Activated CD4-positive, alpha-beta memory T cell treated with anti-CD3 and anti-CD28 coated beads, Interleukin-2, amount 10 ng/mL, durations not matched to agents 7 days and 5 days (primary cell): ENCODE measurements around the gene OR5C1. TPM values are rescaled to one million over a fixed set of nuclear protein-coding genes. Genes with fewer than 3 reads are reported as not detected.
"Not testable (repeated sequence)": the region's sequence is repeated elsewhere in the genome, so short reads cannot be mapped to it uniquely, and the experiment has no call there.

Source experiments
- CTCF ChIA-PET: fragments of 350-600 bp; sonication (Branson Sonifier 250); formaldehyde crosslinking; loops from one replicate; lab custom pipeline; 2021; ENCODE audit warnings: antibody characterized with exemption, inconsistent platforms; lab: Charles Lee
- POLR2A ChIA-PET: fragments of 350-600 bp; sonication (Branson Sonifier 250); formaldehyde crosslinking; loops from one replicate; lab custom pipeline; 2021; ENCODE audit warnings: antibody characterized with exemption; lab: Charles Lee
- DNase-seq: peaks from one replicate; pipeline ENCODE4 v3.0.0-alpha.2; 2020
- H3K27ac Mint-ChIP-seq: one replicate; pipeline ENCODE4 v1.8.0; 2021; ENCODE audit warnings: mild to moderate bottlenecking, mixed read lengths
- H3K27me3 Mint-ChIP-seq: one replicate; pipeline ENCODE4 v1.8.0; 2021; ENCODE audit warnings: mixed read lengths
- H3K36me3 Mint-ChIP-seq: one replicate; pipeline ENCODE4 v1.8.0; 2021; ENCODE audit warnings: low read depth, mixed read lengths
- H3K4me1 Mint-ChIP-seq: one replicate; pipeline ENCODE4 v1.8.0; 2021; ENCODE audit warnings: mixed read lengths
- H3K4me3 Mint-ChIP-seq: one replicate; pipeline ENCODE4 v1.8.0; 2021; ENCODE audit warnings: mild to moderate bottlenecking, mixed read lengths
- H3K9me3 Mint-ChIP-seq: one replicate; pipeline ENCODE4 v1.8.0; 2021; ENCODE audit warnings: mixed read lengths
- total RNA-seq, 2 experiments: library from RNA; stranded (reverse); gene quantifications; one replicate each; pipeline ENCODE4 v1.2.3, GENCODE V29; 2021

Gene OR5C1
- total RNA-seq, 2 experiments from 2014 or later: not detected

- H3K4me1 Mint-ChIP-seq: no peaks in the 10 kb centered on the region
- H3K27ac Mint-ChIP-seq: no peak overlapping the region
- no peak for DNase-seq
- no peak overlapping the region for H3K4me3 Mint-ChIP-seq
- ChIA-PET CTCF (no interaction called here), POLR2A (no interaction called here)
- peaks cover 2% of the 10 kb centered on the region for H3K9me3 Mint-ChIP-seq
- H3K27me3 Mint-ChIP-seq: no peaks in the 10 kb centered on the region
- H3K36me3 Mint-ChIP-seq: no peaks in the 10 kb centered on the region
Observed at GRCh38 chr9:122797316-122798063, 8.8 kb downstream of the OR5C1 start.

DNA sequence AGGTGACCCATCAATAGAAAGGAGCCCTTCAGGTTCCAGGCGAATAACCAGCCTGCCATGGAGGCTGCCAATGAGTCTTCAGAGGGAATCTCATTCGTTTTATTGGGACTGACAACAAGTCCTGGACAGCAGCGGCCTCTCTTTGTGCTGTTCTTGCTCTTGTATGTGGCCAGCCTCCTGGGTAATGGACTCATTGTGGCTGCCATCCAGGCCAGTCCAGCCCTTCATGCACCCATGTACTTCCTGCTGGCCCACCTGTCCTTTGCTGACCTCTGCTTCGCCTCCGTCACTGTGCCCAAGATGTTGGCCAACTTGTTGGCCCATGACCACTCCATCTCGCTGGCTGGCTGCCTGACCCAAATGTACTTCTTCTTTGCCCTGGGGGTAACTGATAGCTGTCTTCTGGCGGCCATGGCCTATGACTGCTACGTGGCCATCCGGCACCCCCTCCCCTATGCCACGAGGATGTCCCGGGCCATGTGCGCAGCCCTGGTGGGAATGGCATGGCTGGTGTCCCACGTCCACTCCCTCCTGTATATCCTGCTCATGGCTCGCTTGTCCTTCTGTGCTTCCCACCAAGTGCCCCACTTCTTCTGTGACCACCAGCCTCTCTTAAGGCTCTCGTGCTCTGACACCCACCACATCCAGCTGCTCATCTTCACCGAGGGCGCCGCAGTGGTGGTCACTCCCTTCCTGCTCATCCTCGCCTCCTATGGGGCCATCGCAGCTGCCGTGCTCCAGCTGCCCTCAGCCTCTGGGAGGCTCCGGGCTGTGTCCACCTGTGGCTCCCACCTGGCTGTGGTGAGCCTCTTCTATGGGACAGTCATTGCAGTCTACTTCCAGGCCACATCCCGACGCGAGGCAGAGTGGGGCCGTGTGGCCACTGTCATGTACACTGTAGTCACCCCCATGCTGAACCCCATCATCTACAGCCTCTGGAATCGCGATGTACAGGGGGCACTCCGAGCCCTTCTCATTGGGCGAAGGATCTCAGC lies 11.6 kb downstream of the OR5C1 start, which contains the start of gene OR1K1:
Gene OR1K1, plus strand, starts transcription at position 58 of the 995 bp plus-strand sequence. Its CDS starts 0 bp downstream, at position 58.
- DNase-seq: no peak
- POLR2A ChIA-PET: no interaction called here
- no peaks in the 10 kb centered on the region for H3K27me3 Mint-ChIP-seq

DNA sequence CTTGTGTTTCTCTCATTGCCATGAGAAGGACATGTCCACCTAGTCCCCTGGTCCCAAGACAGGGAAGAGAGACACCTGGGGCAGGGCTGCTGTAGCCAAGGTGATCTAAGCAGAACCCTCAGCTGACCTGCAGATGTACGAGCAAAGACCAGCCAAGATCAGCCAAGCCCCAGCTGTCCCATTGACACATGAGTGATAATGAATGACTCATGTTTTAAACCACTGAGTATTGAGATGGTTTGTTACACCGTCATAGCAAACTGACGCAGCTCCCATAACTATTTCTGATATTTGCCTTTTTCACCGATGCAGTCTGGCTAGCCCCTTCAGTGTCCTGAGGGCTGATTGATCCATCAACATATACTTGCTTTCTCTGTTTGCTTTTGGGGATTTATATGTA lies 17.9 kb downstream of the OR5C1 start:
- Mint-ChIP-seq H3K4me3 (no peak overlapping the region), H3K27ac (no peak overlapping the region), H3K36me3 (peaks cover 5% of the 10 kb centered on the region), H3K27me3 (no peaks in the 10 kb centered on the region), H3K4me1 (peaks cover 25% of the 10 kb centered on the region), H3K9me3 (peaks cover 6% of the 10 kb centered on the region)
- no peak for DNase-seq
- CTCF ChIA-PET: interaction anchor here (0.7 to 2.7 kb wide), 5 partner anchors 9 to 342 kb away, joined by 3 to 13 read pairs (median 3); partner anchors contain the start of gene PDCL
- POLR2A ChIA-PET: interaction anchor here (1.4 to 1.9 kb wide), 3 partner anchors 10 to 342 kb away, joined by 3 to 5 read pairs (median 4); no protein-coding TSS in a partner anchor

More for the DNA sequence above, 11.6 kb downstream of the OR5C1 start, which contains the start of gene OR1K1:
- H3K36me3 Mint-ChIP-seq: no peaks in the 10 kb centered on the region
- no peak within 1 kb of the TSS for H3K27ac Mint-ChIP-seq
- no peaks in the 10 kb centered on the region for H3K4me1 Mint-ChIP-seq
- CTCF ChIA-PET: no interaction called here
- H3K9me3 Mint-ChIP-seq: no peaks in the 10 kb centered on the region
- H3K4me3 Mint-ChIP-seq: no peak within 1 kb of the TSS

- CTCF ChIA-PET: interaction anchor here (0.7 to 2.7 kb wide), 5 partner anchors 8 to 708 kb away, joined by 3 to 13 read pairs (median 4); partner anchors contain the start of gene PDCL
- peak; percentile 41 for DNase-seq
- Mint-ChIP-seq H3K27me3 (no peaks in the 10 kb centered on the region), H3K4me3 (no peak overlapping the region), H3K36me3 (peaks cover 5% of the 10 kb centered on the region), H3K9me3 (peaks cover 6% of the 10 kb centered on the region), H3K27ac (no peak overlapping the region), H3K4me1 (peaks cover 25% of the 10 kb centered on the region)
- POLR2A ChIA-PET: interaction anchor here (1.4 to 1.9 kb wide), 3 partner anchors 9 to 343 kb away, joined by 3 to 5 read pairs (median 4); no protein-coding TSS in a partner anchor
Observed at GRCh38 chr9:122807271-122807900, 18.7 kb downstream of the OR5C1 start.

DNA sequence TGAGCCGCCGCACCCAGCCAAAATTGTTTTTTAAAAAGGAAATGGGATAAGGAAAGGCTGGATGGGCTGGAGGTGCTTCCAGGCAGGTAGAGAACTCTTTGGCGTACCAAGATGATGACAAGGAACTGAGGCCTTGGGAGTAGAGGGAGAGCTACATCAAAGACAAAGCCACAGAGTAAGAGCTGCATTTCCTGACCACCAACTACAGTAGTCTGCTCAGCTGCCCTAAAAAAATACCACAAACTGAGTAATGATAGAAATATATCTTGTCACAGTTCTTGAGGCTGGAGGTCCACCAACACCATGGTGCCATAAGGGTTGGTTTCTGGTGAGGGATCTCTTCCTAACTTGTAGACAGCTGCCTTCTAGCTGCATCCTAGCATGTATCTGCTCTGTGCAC lies 19.4 kb downstream of the OR5C1 start:
- POLR2A ChIA-PET: interaction anchor here (1.5 to 1.9 kb wide), 2 partner anchors 8 to 344 kb away, joined by 4 to 5 read pairs; no protein-coding TSS in a partner anchor
- no peak for DNase-seq
- Mint-ChIP-seq H3K9me3 (peaks cover 6% of the 10 kb centered on the region), H3K36me3 (peaks cover 5% of the 10 kb centered on the region), H3K27ac (no peak overlapping the region), H3K27me3 (no peaks in the 10 kb centered on the region), H3K4me1 (peaks cover 25% of the 10 kb centered on the region), H3K4me3 (no peak overlapping the region)
- CTCF ChIA-PET: interaction anchor here (0.9 to 3.4 kb wide), 6 partner anchors 20 to 709 kb away, joined by 3 to 32 read pairs (median 6); partner anchors contain the start of gene PDCL

DNA sequence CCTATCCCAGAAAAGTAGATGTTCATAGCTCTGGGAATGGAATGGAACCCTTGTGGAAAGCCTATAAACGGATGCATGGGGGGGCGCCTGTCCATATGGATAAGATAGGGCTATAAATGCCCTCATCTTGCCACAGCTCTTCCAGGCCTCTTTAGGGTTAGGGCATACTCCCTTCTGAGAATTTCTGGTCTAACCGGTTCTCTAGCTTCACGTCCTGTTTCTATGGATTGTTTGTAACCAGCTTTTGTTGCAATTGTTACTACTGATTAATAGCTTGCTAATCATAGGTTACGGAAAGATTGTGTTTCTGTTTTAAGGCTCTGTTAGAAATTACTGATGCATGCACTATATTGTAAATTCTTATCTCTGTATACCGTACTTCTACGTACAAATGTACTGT lies 20.5 kb downstream of the OR5C1 start:
- H3K4me3 Mint-ChIP-seq, DNase-seq, POLR2A ChIA-PET, H3K27me3 Mint-ChIP-seq, H3K9me3 Mint-ChIP-seq, H3K27ac Mint-ChIP-seq, H3K36me3 Mint-ChIP-seq: not testable (repeated sequence)
- peaks cover 25% of the 10 kb centered on the region for H3K4me1 Mint-ChIP-seq
- CTCF ChIA-PET: interaction anchor here (0.9 to 3.4 kb wide), 5 partner anchors 311 to 710 kb away, joined by 3 to 32 read pairs (median 7); no protein-coding TSS in a partner anchor

DNA sequence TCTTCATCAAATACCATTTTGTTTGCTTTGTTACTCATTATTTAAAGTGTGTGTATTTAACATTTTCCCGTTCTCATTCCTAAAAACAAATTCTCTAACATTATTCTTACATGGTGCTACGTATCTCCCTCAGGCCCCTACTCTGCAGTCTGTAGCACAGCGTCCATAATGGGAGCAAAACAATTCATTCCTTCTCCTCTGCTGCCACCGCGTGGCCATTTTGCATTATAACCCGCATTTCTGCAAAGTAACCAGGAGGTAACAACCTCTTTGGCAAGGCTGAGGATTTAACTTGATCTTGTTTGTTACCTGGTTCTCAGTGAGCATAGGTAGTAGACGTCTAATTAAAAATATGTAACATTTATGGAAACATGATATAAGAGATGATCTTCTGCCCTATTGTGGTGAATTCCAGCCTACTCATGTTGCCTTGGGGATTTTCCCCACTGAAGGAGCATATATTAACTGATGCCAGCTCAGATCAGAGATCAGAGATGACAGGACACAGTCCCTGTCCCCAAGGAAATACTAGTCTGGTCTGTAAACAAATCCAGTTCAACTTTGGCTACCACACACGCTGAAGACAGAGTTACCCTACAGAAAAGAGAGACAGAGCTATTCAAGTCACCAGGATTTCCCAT lies 21.7 kb downstream of the OR5C1 start:
- DNase-seq: peak; percentile 79
- ChIA-PET POLR2A (no interaction called here), CTCF (interaction anchor here (1.7 to 3.4 kb wide), 3 partner anchors 16 to 346 kb away, joined by 4 to 32 read pairs (median 6); no protein-coding TSS in a partner anchor)
- Mint-ChIP-seq H3K27ac (no peak overlapping the region), H3K36me3 (peaks cover 9% of the 10 kb centered on the region), H3K4me3 (no peak overlapping the region), H3K9me3 (peaks cover 6% of the 10 kb centered on the region), H3K4me1 (peaks cover 28% of the 10 kb centered on the region), H3K27me3 (no peaks in the 10 kb centered on the region)

GRCh38 chr9:122812736-122813135 lies 24.0 kb downstream of the OR5C1 start:
- Mint-ChIP-seq H3K27ac (no peak overlapping the region), H3K4me3 (no peak overlapping the region), H3K9me3 (no peaks in the 10 kb centered on the region), H3K36me3 (peaks cover 10% of the 10 kb centered on the region), H3K4me1 (peaks cover 32% of the 10 kb centered on the region), H3K27me3 (no peaks in the 10 kb centered on the region)
- ChIA-PET POLR2A (no interaction called here), CTCF (interaction anchor here (0.7 to 1.4 kb wide), 3 partner anchors 314 to 713 kb away, joined by 3 to 4 read pairs (median 4); no protein-coding TSS in a partner anchor)
- DNase-seq: no peak

GRCh38 chr9:122814545-122814944 lies 25.8 kb downstream of the OR5C1 start:
- ChIA-PET POLR2A (no interaction called here), CTCF (interaction anchor here (0.6 to 2.5 kb wide), 2 partner anchors 13 to 481 kb away, joined by 3 to 13 read pairs; partner anchors contain the start of gene PDCL)
- Mint-ChIP-seq H3K27me3 (no peaks in the 10 kb centered on the region), H3K9me3 (no peaks in the 10 kb centered on the region), H3K27ac (no peak overlapping the region), H3K36me3 (peaks cover 12% of the 10 kb centered on the region), H3K4me3 (no peak overlapping the region), H3K4me1 (peaks cover 23% of the 10 kb centered on the region)
- DNase-seq: no peak

- ChIA-PET POLR2A (interaction anchor here (1.0 to 1.5 kb wide), 3 partner anchors 13 to 507 kb away, joined by 3 to 9 read pairs (median 3); partner anchors contain the start of gene PDCL), CTCF (interaction anchor here (0.9 to 2.5 kb wide), 5 partner anchors 9 to 716 kb away, joined by 3 to 13 read pairs (median 7); partner anchors contain the start of gene PDCL)
- Mint-ChIP-seq H3K4me1 (peaks cover 33% of the 10 kb centered on the region), H3K36me3 (peaks cover 20% of the 10 kb centered on the region), H3K9me3 (no peaks in the 10 kb centered on the region), H3K4me3 (no peak overlapping the region), H3K27ac (no peak overlapping the region), H3K27me3 (no peaks in the 10 kb centered on the region)
- DNase-seq: no peak
Observed at GRCh38 chr9:122815544-122815943, 26.8 kb downstream of the OR5C1 start.

- ChIA-PET POLR2A (interaction anchor here (1.0 to 1.5 kb wide), 5 partner anchors 9 to 506 kb away, joined by 3 to 9 read pairs (median 3); partner anchors contain the start of gene PDCL), CTCF (interaction anchor here (0.9 to 2.5 kb wide), 6 partner anchors 9 to 717 kb away, joined by 3 to 13 read pairs (median 6); partner anchors contain the start of gene PDCL)
- H3K36me3 Mint-ChIP-seq: peaks cover 23% of the 10 kb centered on the region
- peak overlapping the region; percentile 63 for H3K4me3 Mint-ChIP-seq
- peak overlapping the region; percentile 87 for H3K27ac Mint-ChIP-seq
- DNase-seq: peak; percentile 60
- H3K4me1 Mint-ChIP-seq: peaks cover 33% of the 10 kb centered on the region
- H3K9me3 Mint-ChIP-seq: no peaks in the 10 kb centered on the region
- H3K27me3 Mint-ChIP-seq: no peaks in the 10 kb centered on the region
Observed at GRCh38 chr9:122816163-122816867, 27.6 kb downstream of the OR5C1 start.
